ENCODE results near the gene SLC46A1. TPM values are rescaled to one million over a fixed set of nuclear protein-coding genes. Genes with fewer than 3 reads are reported as not detected.
A peak's percentile ranks its signal among the peaks of the same experiment; 100 is the strongest.
"Not testable (repeated sequence)": the region's sequence is repeated elsewhere in the genome, so short reads cannot be mapped to it uniquely, and the experiment has no call there.

The SLC46A1 gene
- total RNA-seq (ENCODE audit: insufficient read depth, low replicate concordance), result 7.7 TPM

GRCh38 chr17:28405632-28406472 is at the start of gene SLC46A1:
Gene SLC46A1, minus strand, starts transcription at chr17:28406212. Its CDS starts 98 bp downstream, at chr17:28406114.
- peak; percentile 71 for DNase-seq (ENCODE audit: low spot score)

- DNase-seq (ENCODE audit: low spot score), result no peak
Observed at GRCh38 chr17:28449859-28450258, 43.8 kb upstream of the SLC46A1 start.

DNA sequence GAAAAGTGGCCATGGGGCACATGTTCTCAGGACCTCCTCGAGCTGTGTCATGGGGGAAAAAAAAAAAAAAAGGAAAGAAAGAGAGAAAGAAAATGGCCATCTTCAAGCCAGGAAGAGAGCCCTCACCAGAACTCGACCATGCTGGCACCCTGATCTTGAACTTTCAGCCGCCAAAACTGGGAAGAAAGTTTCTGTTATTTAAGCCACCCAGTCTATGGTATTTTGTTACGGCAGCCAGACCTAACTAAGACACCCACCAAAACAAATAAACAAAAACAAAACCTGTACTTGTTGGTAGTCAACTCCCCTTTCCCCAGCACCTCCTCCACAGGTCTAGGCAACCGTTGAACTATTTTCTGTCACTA is 41.4 kb upstream of the SLC46A1 start:
- DNase-seq (ENCODE audit: low spot score), result no peak

GRCh38 chr17:28446716-28447395 is 40.8 kb upstream of the SLC46A1 start:
- DNase-seq (ENCODE audit: low spot score), result no peak

DNA sequence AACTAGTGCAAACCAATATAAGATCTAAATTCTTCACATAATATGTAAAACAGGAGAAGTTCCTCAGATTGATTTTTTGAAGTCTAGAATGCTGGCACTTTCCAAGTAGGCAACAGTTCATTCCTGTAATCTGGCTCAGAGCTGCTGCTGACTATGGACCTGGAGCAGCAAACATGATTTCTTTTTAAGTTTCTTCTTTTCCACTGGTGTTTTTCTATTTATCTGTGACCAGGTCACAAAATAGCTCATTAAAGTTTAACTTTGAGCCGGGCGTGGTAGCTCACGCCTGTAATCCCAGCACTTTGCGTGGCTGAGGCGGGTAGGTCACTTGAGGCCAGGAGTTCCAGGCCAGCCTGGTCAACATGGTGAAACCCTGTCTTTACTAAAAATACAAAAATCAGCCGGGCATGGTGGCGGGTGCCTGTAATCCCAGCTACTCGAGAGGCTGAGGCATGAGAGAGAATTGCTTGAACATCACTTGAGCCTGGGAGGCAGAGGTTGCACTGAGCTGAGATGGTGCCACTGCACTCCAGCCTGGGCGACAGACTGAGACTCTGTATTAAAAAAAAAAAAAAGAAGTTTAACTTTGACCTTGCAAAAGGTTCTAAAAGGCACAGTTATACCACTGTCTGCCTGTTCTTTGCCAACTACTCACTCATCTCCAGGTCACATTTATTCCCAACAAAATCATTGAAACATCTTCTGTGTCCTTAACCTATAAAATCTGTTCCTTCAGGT is 38.1 kb upstream of the SLC46A1 start:
- DNase-seq (ENCODE audit: low spot score), result no peak

DNA sequence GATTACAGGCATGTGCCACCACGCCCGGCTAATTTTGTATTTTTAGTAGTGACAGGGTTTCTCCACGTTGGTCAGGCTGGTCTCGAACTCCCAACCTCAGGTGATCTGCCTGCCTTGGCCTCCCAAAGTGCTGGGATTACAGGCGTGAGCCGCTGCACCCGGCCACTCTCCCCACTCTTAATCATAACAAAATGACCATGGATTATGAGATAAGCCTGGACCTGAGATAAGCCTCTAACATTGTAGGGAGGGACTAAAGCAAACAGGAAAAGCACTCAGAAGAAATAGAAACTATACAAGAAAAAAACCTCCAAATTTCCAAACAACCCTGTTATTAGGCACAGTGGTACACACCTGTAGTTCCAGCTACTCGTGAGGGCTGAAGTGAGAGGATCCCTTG is 28.3 kb upstream of the SLC46A1 start:
- not testable (repeated sequence) for DNase-seq (ENCODE audit: low spot score)

GRCh38 chr17:28433721-28434120 is 27.7 kb upstream of the SLC46A1 start:
- no peak for DNase-seq (ENCODE audit: low spot score)

- DNase-seq (ENCODE audit: low spot score), result not testable (repeated sequence)
Observed at GRCh38 chr17:28427982-28428381, 22.0 kb upstream of the SLC46A1 start.

GRCh38 chr17:28427371-28427770 is 21.4 kb upstream of the SLC46A1 start:
- DNase-seq (ENCODE audit: low spot score), result no peak

DNA sequence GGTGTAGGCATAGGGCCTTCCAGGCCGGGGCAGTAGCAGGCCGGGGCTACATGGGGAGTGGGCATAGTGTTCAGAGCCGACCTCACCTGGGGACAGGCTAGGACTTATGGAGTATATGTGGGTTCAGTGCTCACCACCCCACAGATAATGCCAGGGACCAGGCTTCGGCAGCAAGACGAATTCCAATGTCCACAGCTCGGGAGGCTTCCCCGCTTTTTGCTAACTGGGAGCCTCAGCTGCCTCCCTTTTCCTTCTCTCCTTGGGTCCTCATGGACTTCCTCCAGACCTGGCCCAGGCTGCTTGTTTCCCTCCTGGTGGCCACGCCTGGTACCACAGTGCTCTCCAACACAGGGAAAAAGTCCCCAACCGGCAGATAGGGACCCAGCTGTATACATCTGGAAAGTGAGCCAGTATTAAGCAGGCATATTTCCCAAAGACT is 20.1 kb upstream of the SLC46A1 start:
- DNase-seq (ENCODE audit: low spot score), result no peak

DNA sequence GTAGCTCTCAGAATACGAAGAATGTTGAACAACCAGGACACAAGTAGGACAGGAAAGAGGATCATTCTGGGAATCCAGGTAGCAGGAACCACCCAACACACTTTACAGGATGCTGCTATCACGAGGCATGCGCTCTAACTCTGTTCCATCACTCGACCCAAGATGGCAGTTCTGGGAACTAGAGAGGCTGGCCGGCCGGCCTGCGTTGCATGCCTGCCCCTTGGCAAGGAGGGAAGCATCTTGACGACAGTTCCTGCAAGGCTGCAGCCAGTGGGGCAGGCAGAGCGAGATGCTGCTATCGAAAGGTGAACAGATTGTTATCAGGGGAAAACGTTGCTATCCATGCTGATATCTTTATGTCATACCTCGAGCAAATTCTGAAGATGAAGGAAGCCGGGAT is 19.2 kb upstream of the SLC46A1 start:
- no peak for DNase-seq (ENCODE audit: low spot score)

DNA sequence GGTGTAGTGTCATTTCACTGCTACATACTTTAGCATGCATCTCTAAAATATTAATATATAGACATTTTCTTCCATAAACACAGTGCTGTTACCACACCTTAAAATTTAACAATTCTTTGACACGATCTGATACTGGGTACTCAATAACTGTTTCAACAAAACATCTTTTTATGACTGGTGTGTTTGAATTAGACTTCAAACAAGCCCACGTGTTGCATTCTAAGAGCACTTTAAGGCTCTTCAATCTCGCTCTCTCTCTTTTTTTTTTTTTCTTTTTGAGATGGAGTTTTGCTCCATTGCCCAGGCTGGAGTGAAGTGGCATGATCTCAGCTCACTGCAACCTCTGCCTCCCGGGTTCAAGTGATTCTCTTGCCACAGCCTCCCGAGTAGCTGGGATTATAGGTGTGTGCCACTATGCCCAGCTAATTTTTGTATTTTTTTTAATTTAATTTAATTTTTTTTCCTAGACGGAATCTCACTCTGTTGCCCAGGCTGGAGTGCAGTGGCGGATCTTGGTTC is 15.8 kb upstream of the SLC46A1 start:
- no peak for DNase-seq (ENCODE audit: low spot score)

DNA sequence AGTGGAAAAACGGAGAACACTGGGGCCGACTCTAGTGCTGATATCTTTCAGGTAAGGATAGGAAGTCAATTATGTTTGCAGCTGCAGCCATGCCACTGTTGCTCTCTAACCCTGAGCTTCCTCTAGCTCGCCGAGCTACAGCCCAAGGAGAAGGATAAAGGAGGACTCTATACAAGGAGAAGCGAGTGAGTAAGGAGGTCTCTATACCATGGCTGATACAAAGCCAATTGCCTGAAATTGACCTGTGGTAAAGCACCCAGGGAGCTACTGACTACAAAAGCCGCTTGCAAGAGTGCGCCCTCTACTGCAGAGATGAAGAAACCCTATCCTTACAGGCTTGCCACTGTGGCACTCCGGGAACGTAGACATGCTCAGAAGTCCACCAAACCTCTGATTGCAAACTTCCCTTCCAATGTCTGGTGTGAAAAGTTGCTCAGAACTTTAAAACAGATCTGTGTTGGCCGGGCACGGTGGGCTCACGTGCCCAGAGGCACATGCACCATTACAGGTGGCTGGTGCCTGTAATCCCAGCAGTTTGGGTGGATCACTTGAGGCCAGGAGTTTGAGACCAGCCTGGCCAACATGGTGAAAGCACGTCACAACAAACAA is 10.8 kb upstream of the SLC46A1 start:
- peak; percentile 36 for DNase-seq (ENCODE audit: low spot score)

DNA sequence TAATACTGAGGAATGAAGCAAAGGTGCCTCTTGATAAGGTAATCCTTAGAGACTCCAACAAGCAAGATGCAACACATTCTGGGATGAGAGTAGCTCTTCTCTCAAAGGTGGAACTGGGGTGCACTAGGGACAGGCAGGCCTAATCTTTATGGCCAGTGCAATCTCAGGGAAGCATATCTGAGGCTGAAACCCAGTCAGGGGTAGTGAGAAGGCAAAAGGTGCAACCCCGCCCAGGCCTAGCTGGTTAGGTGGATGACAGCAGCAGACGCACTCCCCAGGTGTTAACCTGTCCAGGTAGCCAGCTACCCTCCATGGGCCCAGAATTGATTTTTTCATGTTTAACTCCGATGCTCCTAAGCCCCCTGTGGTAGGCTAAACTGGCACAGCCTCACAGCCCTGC is 9.9 kb upstream of the SLC46A1 start:
- no peak for DNase-seq (ENCODE audit: low spot score)

- no peak for DNase-seq (ENCODE audit: low spot score)
Observed at GRCh38 chr17:28413804-28414203, 7.8 kb upstream of the SLC46A1 start.

DNA sequence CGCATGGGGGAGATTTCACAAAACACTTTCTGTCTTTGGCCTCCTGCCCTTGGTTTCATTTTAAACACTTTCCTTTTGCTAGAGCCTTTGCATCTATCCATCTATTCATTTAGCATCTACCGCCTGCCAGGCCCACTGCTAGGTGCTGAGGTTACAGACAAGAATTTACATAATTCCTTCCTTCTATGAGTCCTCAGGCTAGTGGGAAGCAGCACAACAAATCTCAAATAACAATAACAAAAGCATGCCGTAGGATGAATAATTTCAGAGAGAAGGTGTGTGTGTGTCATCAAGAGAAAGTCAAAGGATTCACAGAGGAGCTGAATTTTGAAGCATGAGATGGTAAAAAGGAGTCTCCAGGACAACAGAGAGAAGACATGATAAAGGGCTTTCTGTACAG is 6.1 kb upstream of the SLC46A1 start:
- DNase-seq (ENCODE audit: low spot score), result no peak

DNA sequence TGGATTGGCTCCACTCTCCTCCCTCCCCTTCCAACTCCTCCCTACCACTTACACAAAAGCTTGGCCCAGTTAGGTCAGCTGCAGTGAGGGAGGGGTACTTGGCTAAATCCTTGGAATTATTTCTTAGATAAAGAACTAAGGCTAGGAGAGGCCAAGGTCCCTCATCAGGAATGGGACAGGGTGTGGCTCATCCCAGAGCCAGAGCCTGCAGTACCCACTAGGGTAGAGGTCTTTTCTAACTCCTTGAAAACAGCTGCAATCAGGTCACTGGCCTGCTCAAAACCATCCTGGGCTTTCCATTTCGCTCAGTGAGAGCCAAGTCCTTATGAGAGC is 1.9 kb upstream of the SLC46A1 start:
- DNase-seq (ENCODE audit: low spot score), result no peak

GRCh38 chr17:28407130-28407973 is 1.3 kb upstream of the SLC46A1 start:
- peak; percentile 76 for DNase-seq (ENCODE audit: low spot score)

- DNase-seq (ENCODE audit: low spot score), result no peak
Observed at GRCh38 chr17:28406473-28406814, 432 bp upstream of the SLC46A1 start.

GRCh38 chr17:28404812-28405570 is 1.0 kb downstream of the SLC46A1 start:
- peak; percentile 28 for DNase-seq (ENCODE audit: low spot score)

All from umbilical cord (tissue), 2 donors.